ENCODE data around the gene HMG20A. TPM values are rescaled to one million over a fixed set of nuclear protein-coding genes. Genes with fewer than 3 reads are reported as not detected.

The HMG20A gene
- total RNA-seq, 4 donors from 2014 or later: 20.7 to 42.2 (median 31.2) TPM

- no peak for DNase-seq (ENCODE audit: extremely low spot score)
- no peaks in the 10 kb centered on the region for H3K9me3 ChIP-seq
- peaks cover 7 to 15% (median 13%) of the 10 kb centered on the region in 4 donors for H3K4me1 ChIP-seq
- no peak for TF ChIP-seq CTCF (IDR thresholded peaks at IDR 0.05)
- no peak for TF ChIP-seq POLR2A (IDR thresholded peaks at IDR 0.05; ENCODE audit: low read depth)
- no peak for TF ChIP-seq EP300 (IDR thresholded peaks at IDR 0.05)
- no peak for TF ChIP-seq POLR2AphosphoS5 (IDR thresholded peaks at IDR 0.05)
- H3K4me3 ChIP-seq: no peak overlapping the region
- no peak overlapping the region for H3K27ac ChIP-seq (replicated peaks in 1 of 4)
- WGBS: 93% methylated on average over 24 of the region's 26 CpGs
- intact Hi-C loops (cut with DNase I): no loop called here
- no peaks in the 10 kb centered on the region for H3K27me3 ChIP-seq
- no peaks in the 10 kb centered on the region for H3K36me3 ChIP-seq
Measured at GRCh38 chr15:77531191-77532000, 110.7 kb downstream of the HMG20A start.

GRCh38 chr15:77532067-77532710, 111.5 kb downstream of the HMG20A start:
- H3K36me3 ChIP-seq: no peaks in the 10 kb centered on the region
- 87% methylated on average over 3 of the region's 3 CpGs for WGBS
- DNase-seq (ENCODE audit: extremely low spot score): no peak
- intact Hi-C loops (cut with DNase I): no loop called here
- H3K4me3 ChIP-seq: no peak overlapping the region
- no peaks in the 10 kb centered on the region for H3K9me3 ChIP-seq
- peaks cover 4 to 14% (median 11%) of the 10 kb centered on the region in 4 donors for H3K4me1 ChIP-seq
- H3K27me3 ChIP-seq: no peaks in the 10 kb centered on the region
- TF ChIP-seq CTCF (IDR thresholded peaks at IDR 0.05) (no peak), POLR2A (IDR thresholded peaks at IDR 0.05; ENCODE audit: low read depth) (no peak), POLR2AphosphoS5 (IDR thresholded peaks at IDR 0.05) (no peak), EP300 (IDR thresholded peaks at IDR 0.05) (no peak)
- H3K27ac ChIP-seq (replicated peaks in 1 of 4): no peak overlapping the region

- Histone ChIP-seq H3K27me3 (no peaks in the 10 kb centered on the region), H3K27ac (replicated peaks in 1 of 4) (no peak overlapping the region), H3K9me3 (no peaks in the 10 kb centered on the region), H3K36me3 (no peaks in the 10 kb centered on the region), H3K4me3 (no peak overlapping the region), H3K4me1 (peaks cover 0 to 7% (median 5%) of the 10 kb centered on the region in 4 donors)
- 88% methylated on average over 7 of the region's 7 CpGs for WGBS
- intact Hi-C loops (cut with DNase I): no loop called here
- TF ChIP-seq POLR2A (IDR thresholded peaks at IDR 0.05; ENCODE audit: low read depth): no peak
- TF ChIP-seq EP300 (IDR thresholded peaks at IDR 0.05): no peak
- TF ChIP-seq POLR2AphosphoS5 (IDR thresholded peaks at IDR 0.05): no peak
- no peak for TF ChIP-seq CTCF (IDR thresholded peaks at IDR 0.05)
- DNase-seq (ENCODE audit: extremely low spot score): no peak
Measured at GRCh38 chr15:77532846-77533245, 112.2 kb downstream of the HMG20A start.

- Histone ChIP-seq H3K36me3 (no peaks in the 10 kb centered on the region), H3K9me3 (no peaks in the 10 kb centered on the region), H3K4me1 (peaks cover 0 to 7% (median 5%) of the 10 kb centered on the region in 4 donors), H3K27ac (replicated peaks in 1 of 4) (no peak overlapping the region), H3K27me3 (no peaks in the 10 kb centered on the region), H3K4me3 (no peak overlapping the region)
- DNase-seq (ENCODE audit: extremely low spot score): no peak
- WGBS: 67% methylated on average over 13 of the region's 13 CpGs
- intact Hi-C loops (cut with DNase I): no loop called here
- TF ChIP-seq CTCF (IDR thresholded peaks at IDR 0.05): no peak
- no peak for TF ChIP-seq POLR2A (IDR thresholded peaks at IDR 0.05; ENCODE audit: low read depth)
- TF ChIP-seq EP300 (IDR thresholded peaks at IDR 0.05): no peak
- TF ChIP-seq POLR2AphosphoS5 (IDR thresholded peaks at IDR 0.05): no peak
Measured at GRCh38 chr15:77533578-77534430, 113.1 kb downstream of the HMG20A start.

Other genes starting within 250 kb of the HMG20A start
- gene PEAK1, start 784 bp upstream of the HMG20A start, total RNA-seq: 100 to 1,000 TPM in 2 of 4 donors, 10 to 100 TPM in 2; 91.8 to 170 (median 123) TPM
- 1 to 10 TPM in 2 of 4 donors, under 1 TPM in 1, not detected in 1; 0.83 to 2.2 (median 1.0) TPM for gene LINGO1, start 212.0 kb downstream of the HMG20A start, total RNA-seq